Cerebellar nuclear complex (tissue), 1 donor: ENCODE results near the gene SRP14.
"Not testable (repeated sequence)": the region's sequence is repeated elsewhere in the genome, so short reads cannot be mapped to it uniquely, and the experiment has no call there.

Experiments used
- DNase-seq, 2 experiments: peaks; one replicate each; lab custom pipeline; 2025; lab: John Stamatoyannopoulos, UW

Gene SRP14

DNA sequence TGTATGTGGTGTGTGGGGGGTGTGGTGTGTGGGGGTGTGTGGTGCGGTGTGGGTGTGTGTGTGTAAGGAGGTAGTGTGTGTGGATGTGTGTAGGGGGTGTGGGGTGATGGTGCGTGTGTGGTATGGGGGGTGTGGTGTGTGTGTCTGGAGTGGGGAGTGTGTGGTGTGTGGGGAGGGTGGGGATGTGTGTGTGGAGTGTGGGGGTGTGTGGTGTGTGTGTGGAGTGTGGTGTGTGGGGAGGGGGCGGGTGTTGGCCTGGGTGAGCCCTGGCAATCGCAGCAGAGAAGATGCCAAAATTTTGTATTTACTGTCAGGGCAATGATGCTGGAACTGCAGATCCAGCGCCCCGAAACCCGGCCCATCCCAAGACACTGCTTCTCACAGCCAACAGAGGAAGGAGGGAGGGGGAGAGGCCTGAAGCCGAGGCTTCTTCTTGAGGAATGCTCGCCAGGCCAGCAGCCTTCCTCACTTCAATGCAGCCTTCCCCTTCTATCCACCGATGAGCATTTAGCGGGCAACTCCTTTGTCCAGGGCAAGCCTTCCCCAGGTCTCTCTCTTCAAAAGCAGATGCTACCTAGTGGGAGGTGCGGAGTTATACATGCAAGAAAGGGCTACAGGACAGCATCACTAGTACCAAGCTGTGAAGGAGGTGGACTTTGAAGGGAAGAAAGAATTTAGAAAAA, 11.9 kb upstream of the SRP14 start:
- DNase-seq, result no peak

DNA sequence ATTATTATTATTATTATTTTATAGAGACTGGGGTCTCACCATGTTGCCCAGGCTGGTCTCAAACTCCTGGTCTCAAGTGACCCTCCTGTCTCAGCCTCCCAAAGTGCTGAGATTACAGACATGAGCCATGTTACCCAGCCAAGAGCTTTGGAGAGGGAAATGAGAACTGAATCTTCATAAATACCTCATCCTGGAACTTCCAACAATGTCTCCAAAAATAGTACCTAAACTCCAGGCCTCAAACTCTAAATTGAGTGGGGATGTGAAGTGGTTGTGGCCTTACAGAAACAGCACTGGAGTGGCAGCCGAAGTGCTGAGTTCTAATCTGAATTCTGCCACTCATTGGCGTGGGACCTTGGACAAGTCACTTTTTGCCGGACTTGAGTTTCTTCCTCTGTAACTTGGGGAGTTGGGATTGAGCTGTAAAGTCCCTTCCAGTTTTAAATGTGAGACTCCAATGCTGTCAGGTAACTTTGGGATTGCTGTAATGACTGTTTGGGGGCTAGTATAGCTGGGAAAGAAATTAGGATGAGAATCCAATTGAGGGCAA, 10.0 kb upstream of the SRP14 start:
- no peak for DNase-seq

DNA sequence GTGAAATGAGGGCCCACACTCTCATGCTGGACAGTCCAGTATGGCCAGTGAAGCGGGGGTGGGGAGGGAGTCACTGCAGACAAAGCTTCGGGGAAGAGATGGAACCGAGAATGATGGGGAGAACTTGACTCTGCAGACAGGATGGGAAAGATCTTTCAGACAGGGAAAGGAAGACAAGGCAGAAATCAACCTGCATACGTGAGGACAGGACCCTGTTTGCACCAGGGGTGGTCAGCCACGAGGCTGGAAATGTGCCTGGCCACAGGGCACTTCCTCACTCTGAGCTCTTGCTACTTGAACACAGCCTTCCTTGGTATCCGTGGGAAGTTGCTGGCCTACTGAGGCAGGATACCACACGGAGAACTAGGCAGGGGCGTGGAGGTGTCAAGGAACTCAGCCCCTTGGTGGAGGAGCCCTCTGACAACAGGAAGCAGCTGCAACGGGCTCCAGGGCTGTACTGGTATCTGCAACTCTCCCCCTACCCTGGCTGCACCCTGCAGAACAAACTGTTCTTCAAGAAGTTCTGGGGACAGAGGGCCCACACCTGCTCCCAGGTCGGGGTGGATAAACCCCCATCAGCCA, 9.3 kb upstream of the SRP14 start:
- DNase-seq, result no peak

DNA sequence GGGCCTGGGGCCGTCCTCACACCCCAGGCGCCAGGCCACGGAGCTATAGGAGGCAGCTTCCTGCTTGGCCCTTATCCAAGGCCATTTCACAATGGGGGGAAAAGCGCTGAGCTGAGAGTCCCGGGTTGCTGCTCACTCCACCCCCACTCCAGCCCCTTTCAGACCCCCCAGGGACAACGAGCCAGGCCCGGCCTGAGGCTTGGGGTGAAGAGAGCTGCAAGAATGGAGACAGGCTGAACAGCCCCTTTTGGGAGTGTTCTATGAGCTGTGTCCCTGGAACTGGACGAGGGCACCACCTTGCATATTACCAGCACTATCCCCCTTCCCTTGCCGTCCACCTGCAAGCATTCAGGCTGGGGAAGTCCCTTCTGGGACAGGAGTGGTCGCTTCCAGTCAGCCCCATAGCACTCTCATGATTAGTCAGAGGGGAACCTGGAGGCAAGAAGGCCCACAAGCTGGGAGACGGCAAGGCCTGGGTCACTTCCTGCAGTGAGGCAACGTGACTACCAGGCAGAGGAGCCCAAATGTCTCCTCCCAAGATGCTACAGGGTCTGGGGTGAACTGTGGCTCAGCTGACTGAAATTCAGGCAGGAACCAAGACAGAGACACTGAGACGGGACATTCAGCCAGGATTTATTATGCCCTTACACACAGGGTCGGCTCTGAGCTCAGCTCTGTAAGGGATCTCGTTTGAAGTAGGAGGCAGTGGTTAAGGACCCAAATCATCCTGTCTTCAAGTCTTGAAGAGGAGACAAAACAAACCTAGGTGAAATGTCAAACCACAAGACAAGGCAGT, 8.6 kb upstream of the SRP14 start:
- no peak for DNase-seq

DNA sequence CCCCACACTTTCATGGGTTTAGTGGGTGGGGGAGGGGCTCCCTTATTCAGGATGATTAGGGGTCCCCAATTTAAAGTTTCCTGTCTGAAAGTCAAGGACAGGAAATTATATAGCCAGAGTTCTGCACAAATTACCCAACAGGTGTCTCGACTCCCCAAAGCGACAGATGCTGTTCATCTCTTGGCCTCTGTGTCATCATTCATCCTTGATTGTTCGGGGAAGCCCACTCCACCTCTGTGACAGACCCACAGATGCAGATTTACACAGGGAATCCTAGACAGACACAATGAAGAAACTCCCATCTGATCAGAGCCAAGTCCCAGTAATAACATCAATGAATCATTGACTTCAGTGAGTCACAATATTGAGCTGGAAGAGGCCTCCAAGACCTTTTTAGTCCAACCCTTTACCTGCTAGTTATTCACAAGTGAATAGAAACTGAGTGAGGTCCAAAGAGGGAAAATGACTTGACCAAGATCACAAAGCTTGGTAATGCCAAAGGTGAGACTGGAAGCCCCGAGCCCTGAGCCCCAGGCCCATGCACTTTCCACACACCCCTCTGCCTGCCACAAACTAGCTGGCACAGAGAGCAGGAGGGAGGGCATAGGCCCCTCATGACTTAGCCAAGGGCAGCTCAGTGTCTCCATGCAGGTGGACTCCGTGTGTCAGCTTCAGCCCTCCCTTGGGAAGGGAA, 7.9 kb upstream of the SRP14 start:
- no peak for DNase-seq

DNA sequence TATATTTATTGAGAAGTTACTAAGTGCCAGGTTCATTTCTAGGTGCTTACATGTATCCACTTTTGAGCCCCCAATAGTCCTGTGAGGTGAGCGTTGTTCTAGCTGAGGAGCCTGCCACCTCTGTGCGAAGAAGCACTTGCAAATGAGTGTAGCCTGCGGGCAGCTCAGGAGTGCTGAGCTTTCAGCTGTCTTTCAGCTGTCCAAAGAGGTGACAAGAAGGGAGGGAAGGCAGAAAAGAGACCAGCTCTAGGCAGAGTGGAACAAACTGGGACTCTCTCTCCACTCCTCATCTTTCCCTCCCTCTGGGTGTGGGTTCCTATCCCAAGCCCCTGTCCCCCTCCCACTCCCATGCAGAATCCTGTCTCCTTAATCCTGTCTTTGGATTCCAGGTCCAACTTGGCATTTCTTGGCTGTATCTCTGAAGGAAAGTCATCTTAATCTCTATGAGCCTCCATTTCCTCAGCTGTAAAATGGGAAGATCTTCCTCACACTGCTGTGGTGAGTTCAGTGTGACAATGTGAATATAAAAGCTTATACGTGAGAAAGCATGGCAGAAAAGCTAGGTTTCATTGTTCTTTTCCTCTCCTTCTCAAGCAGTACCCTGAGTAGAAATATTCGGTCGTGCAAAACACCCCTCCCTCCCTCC, 6.7 kb upstream of the SRP14 start:
- DNase-seq, result no peak

DNA sequence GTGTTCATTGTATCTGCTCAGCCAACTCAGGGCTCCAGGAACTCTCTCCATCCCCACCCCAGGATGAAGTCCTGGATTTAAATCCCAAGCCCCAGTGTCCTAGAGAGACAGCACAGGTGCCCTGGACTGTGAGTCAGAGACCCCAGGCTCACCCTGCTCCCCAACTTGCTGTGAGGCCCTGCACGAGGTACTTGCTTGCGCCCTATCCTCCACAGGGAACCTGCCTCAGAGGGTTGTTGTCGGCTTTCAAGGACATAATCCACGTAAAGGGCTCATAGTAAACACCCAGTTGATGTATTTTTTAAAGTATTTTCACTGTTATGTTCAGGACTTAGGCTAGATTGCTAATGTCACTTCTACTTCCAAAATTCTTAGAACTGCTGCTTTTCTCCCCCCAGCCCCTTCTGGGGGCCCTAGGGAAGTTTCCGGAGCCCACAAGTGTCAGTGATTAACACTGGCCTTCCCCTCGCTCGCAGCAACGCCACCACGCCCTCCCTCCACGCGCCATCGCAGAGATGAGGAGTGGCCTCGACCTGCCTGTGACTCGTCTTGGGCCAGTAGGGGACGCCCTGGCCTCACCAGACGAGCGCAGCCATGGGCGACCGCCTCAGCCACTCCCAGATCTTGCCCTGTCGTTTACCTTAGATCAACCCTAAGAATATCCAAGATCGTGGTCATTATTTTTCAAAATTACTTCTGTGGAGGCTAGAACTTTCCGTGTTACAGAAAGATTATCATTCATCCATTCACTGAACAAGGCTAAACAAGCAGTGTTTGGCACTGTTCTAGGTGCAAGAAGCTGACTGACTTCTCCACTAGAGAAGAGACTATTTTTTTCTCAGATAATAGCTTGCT, 6.0 kb upstream of the SRP14 start:
- DNase-seq, result peak in 1 of 2 experiments; percentile 31

DNA sequence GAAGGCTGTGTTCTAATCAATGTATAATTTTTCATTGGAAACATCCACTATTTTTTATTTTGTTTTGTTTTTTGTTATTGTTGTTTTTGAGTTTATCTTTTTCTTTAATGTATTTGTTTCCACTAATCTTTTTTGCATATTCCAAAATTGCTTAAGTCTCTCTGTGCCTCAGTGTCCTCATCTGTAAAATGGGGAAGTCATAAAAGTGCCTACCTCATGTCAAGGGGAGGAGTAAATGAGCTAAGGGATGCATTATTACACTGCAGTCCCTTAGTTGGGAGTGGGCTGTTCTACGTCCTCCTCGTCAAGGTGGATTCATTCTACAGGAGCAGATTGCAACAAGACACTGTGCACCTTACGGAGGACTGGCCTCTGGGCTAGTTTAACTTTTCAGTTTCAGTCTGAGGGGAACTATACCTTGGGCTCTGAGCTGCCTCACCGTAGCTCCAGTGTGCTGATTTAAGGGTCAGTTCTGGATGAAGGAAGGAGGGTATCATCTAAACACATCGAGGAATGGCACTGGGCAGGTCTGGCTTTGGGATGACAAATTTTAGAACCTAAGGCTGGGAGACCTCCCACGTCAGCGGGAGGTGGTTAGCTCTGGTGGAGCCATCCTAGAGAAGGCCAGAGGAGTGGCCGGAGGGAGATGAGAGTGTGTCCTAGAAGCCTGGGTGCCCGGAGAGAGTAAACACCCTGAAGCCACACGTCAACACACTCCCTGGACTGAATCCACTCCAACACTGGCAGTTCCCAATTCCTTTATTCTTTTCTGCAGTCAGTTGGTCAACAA, 5.1 kb upstream of the SRP14 start:
- no peak for DNase-seq

DNA sequence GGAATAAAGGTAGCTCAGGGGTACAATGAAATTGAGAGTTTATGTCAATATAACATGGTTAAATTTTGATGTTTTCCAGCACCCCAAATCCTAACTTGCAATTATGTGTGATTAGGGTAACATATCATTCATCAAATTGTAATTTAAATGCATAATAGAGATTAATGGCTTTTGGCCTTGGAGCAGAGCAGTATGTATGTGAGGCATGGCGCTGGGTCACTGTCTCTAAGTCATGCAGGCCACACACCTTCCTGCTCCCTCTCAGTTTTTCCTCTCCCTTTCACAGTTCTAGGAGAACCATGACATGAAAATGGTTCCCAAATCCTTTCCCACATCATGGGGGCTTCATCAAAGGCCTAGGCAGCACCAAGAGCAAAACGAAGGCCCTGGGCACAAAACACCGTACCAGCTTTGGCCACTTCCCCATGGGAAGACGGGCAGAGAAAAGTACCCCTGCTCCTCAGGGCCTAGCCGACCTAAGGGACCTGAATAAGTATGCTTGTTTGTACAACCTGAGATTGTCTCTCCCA, 3.9 kb upstream of the SRP14 start:
- DNase-seq, result no peak

DNA sequence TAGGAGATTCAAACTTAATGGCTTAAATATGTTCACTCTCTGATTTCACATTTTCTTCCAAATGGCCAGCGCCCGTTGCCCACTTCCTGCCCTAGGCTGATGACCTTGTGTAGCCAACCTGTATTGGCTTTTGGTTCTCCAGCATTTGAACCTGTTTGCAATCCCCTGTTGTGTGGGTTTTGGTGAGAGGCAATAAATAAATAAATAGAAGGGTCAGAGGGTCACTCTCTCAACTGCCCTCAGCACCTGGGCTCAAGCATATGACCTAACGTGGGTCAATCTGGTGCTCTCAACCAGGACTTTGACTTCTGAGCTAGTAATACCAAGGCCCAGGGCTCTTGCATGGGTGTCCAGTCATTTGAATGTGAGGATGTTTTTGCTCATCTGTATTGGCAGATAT, 1.8 kb upstream of the SRP14 start:
- no peak for DNase-seq

DNA sequence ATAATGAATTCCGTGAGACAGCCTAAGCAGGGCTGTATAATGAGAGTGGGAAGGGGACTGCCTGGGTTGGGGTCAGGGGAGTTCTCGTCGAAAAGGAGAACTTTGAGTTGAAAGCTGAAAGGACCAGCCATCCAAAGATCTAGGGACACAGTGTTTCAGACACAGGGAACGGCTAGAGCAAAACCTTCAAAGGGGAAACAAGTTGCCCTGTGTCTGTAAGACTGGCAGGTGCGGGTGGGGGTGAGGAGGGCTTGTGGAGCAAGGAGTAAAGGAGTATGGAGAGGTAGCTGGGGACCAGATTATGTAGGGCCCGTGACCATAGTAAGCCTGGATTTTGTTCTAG, 1.3 kb upstream of the SRP14 start:
- DNase-seq, result no peak

DNA sequence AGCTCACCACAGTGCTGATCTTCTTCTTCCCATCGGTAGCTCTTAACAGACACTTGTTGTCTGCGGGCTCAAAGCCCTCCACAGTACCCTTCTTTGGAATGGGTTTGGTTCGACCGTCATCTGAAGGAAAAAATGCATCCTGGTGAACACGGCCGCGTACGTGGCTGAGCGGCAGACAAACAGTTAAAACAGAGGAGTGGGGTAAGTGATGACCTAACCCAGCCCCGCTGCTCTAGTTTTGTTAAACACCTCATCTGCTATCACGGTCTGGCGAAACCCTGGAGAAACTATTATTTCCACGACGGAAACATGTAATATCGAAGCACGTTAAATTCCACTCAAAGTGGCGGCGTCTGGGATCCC, 725 bp downstream of the SRP14 start:
- no peak for DNase-seq

DNA sequence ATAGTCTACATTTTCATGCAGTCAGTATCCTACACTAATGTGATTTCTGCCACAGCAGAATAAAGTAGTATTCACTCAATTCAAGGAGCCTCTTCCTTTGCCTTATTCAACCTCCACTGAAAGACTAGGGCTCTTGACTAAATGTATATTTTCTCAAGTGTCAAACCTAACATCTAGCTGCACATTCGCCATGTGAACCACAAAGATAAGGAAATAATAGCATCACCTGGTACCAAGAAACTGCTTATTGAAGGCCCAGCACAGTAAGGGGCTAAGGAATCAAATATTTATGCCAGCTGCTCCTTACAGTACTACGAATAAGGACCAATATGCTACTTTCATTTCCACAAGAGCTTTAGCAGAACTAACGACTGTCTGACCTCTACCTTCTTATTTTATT, 1.3 kb downstream of the SRP14 start:
- no peak for DNase-seq

DNA sequence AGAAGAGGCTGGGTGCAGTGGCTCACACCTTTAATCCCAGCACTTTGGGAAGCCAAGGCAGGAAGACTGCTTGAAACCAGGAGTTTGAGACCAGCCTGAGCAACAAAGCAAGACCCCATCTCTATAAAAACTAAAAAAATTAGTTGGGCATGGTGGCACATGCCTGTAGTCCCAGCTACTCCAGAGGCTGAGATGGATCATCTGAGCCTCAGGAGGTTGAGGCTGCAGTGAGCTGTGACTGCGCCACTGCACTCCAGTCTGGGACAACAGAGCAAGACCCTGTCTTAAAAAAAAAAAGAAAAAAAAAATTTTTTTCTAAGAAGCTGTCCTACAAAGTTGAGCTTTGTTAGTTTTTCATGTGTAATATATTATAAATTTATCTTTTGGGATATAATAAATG, 3.8 kb downstream of the SRP14 start:
- not testable (repeated sequence) for DNase-seq

DNA sequence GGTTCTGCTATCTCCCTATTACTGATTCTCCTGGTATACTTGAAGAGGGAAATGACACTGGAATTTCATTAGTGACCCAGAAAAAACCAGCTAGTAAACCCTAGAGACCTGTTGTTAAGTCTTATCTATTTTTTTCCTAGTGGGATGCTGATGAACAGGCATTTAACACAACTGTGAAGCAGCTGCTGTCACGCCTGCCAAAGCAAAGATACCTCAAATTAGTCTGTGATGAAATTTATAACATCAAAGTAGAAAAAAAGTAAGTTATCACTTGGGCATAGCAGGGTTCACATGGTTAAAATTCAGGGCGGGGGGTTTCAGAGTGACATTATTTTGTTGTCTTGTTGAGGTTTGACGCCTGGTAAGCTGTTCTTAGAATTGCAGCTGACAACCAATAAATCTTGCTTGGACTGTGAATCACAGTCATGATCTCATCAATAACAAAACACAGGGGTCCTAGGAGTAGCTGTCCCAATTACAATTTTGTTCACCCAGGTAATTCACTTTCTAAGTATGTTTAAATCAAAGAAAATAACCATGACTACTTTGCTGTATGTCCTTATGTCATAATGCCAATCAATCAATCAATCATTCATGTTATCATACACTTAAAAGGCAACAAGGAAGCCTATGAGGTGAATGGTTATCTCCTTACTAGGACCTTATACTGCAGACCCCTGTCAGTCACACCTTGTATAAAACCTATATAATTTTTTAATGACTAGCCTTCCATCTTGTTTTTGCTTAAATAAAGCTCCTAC, 4.6 kb downstream of the SRP14 start:
- no peak for DNase-seq

DNA sequence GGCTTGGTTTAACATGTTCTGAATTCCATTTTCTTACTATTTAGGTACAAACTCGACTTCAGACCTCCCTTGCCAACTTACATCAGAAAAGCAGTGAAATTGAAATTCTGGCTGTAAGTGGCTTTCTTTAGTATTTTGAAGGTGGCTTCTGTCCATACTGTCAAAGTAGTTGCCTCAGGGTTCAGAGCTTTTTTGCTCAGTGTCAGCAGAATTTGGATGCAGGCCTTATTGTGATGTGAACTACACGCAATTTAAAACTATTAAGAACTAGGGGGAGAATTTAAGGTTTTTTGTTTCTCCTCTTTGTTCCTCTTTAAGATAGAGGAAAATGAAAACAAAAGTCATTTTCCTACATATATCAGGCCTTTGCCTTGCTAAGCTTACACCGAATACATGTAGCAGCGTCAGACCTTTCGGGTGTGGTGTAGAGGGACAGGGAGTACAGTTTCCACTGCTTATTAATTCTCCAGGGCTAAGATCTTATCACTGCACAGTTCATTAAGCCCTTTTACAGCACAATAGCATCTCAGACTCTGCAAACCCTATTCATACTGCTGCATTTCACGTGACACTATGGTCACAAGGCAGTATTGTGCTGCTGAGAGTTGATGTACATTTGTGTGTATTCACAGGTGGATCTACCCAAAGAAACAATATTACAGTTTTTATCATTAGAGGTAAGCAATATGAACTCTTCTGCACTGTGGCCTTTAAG, 6.7 kb downstream of the SRP14 start:
- no peak for DNase-seq

DNA sequence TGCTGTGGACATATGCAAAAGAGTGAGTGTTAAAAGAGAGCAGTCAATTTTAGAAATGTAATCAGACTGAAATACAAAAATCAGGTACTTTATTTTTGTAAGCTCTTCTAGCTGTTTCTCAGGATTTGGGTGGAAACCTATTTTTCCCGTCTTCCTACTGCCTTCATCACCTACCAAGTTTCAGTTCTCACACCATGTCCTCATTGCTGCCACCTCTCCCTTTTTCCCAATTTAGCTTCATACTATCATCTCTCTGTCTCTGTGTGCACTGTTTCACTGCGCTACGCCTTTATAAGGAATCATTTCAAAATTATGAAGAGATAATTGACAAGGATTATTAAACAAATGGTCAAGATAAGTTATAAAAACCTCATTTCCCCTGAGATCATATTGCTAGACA, 7.7 kb downstream of the SRP14 start:
- no peak for DNase-seq
